CD4-positive, alpha-beta T cell treated with Interleukin-21 for 1 hour (primary cell): ENCODE measurements around the gene PTPRN2.
"Not testable (repeated sequence)": the region's sequence is repeated elsewhere in the genome, so short reads cannot be mapped to it uniquely, and the experiment has no call there.

Source experiments
- DNase-seq: peaks from one replicate; pipeline ENCODE4 v3.0.0-alpha.2; 2020

The PTPRN2 gene

DNA sequence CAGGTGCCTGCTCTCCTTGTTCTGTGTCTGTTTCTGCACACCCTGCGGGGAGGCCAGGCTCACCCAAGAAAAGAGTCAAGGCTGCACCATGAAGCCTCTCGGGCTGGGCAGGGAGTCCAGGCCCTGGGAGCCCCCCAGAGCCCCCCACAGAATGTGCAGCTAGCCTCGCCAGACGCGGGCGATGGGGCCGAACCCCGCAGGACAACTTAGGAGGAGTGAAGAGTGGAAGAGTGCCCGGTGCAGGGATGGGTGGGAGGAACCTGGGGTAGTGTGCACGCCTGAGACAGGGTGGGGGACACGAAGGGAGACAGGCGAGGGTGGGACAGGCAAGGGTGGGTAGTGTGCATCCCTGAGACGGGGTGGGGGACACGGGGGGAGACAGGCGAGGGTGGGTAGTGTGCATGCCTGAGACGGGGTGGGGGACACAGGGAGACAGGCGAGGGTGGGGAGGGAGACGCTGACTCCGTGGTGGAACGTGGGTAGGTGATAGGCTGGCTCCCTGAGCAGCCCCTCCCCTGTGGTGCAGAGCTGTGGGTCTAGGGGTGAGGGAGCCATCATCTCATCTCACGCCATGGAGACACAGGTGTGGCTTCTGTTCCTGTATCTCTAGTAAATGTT lies 635.5 kb downstream of the PTPRN2 start:
- DNase-seq: no peak

DNA sequence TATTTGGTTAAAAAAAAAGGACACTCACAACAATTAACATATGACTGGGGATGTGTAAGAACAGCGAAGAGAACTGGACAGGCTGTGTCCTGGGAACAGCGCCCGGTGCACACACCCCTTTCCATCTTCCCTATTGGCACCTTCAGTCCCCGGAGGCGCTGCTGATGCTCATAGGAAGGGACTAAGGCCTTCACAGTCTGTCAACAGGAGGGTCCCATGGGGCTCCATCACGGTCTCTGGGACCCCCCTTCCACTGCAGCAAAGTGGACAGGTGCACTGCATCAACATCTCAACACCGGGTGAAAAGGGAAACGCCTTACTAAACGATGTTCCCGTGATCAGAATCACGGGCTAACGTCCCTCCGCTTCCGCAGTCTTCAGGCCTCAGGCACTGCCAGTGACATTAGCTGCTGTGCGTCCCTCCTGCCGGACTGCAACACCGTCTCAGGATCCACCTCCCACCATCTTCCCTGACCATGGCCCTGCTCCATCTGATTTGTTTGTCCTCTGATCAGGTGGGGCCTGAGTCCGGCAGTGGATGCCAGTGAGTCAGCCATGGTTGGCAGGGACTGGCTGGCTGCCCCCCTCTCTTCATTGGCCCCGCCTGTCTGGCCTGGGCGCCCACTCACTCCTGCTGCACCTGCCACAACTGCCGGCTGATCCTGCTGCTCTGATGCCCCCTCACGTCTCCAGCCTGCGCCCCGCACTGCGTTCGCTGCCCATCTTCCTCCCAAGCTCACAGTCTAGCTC lies 636.1 kb downstream of the PTPRN2 start:
- DNase-seq: no peak

- DNase-seq: no peak
Observed at GRCh38 chr7:157949711-157950110, 637.9 kb downstream of the PTPRN2 start.

GRCh38 chr7:157947504-157947903 lies 640.1 kb downstream of the PTPRN2 start:
- DNase-seq: no peak

DNA sequence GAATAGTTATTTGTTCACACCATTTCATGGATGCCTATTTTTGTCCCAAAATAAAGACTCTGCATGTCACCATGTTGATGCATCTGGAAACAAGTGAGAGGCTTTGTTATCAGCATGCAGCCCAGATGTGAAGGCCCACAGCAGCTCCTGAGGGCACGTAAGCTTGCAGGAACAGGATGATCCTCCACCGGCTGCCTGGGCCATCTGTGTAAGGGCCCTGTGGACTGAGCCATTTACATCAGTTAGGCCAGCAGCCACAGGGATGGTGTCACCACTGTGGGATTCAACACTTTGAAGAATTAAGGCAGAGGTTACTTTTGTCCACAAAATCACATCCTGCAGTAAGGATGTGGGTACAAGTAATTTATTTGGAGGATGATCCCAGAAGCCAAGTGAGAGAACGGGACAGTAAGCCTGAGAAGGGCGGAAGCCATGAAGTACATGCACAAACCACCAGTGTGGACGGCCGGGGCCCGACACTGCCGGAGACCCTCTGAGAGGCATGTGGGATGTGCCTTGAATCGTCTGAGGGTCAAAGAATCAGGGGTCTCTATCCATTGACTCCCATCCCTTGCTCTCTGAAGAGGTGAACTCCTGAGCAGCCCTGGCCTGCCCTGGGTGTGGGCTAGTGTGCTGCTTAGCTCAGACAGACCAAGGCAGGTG lies 641.1 kb downstream of the PTPRN2 start:
- no peak for DNase-seq

DNA sequence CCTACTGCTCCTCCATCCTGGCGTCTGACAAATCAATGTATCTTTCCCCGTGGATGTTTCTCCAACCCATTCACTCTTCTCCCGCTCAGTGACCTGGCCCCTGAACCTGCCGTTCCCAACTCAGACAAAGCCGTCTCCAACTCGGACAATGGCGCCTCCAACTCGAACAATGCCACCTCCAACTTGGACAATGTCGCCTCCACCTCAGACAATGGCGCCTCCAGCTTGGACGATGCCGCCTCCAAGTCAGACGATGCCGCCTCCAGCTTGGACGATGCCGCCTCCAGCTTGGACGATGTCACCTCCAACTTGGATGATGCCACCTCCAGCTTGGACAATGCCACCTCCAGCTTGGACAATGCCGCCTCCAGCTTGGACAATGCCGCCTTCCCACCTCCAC lies 642.2 kb downstream of the PTPRN2 start:
- no peak for DNase-seq

- no peak for DNase-seq
Observed at GRCh38 chr7:157944734-157945291, 642.8 kb downstream of the PTPRN2 start.

DNA sequence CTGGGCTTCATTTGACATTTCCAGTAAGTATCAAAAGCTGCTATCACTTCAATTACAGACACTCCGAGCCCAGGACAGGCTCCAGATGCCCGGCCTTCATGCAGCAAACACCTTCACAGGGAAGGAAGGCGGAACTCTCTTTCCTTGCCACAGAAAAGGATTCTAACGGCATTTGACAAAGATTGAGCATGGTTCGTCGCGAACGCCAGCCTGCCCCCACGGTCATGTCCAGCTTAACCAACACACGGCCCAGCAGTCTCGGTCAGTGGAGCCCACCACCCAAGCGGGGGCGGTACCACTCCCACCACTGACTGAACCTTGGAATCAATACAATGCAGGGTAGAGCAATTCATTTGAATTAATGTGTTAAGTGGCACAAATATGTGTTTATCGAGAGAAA lies 643.6 kb downstream of the PTPRN2 start:
- DNase-seq: no peak

DNA sequence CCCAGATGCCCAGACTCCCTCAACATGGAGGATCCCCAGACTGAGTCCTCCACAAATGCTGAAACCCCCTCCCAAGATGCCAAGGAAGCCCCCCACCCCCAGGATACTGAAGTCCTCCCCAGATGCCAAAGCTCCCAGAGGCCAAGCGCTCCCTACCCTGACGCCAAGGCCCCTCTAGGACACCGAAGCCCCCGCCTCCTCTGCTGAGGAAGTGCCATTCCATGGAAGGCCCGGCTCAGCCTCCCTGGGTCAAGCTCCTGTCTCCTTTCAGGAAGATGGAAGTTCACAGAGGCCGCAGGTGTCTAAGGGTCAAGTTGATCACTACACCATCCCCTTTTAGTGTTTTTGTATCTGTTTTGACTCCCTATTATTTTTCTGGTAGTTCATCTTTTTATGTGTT lies 644.1 kb downstream of the PTPRN2 start:
- no peak for DNase-seq

DNA sequence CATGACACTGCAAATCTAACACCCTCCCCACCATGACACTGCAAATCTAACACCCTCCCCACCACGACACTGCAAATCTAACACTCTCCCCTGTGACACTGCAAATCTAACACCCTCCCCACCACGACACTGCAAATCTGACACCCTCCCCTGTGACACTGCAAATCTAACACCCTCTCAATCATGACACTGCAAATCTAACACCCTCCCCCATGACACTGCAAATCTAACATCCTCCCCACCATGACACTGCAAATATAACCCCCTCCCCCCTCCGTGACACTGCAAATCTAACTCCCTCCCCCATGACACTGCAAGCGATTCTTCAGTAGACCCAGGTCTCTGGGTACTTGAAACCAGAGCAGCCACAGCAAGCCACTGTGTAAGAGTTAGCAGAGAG lies 646.4 kb downstream of the PTPRN2 start:
- no peak for DNase-seq

DNA sequence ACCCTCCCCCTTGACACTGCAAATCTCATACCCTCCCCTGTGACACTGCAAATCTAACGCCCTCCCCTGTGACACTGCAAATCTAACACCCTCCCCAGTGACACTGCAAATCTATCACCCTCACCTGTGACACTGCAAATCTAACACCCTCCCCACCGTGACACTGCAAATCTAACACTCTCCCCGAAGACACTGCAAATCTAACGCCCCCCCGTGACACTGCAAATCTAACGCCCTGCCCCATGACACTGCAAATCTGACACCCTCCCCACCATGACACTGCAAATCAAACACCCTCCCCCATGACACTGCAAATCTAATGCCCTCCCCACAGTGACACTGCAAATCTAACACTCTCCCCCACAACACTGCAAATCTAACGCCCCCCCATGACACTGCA lies 647.1 kb downstream of the PTPRN2 start:
- no peak for DNase-seq

DNA sequence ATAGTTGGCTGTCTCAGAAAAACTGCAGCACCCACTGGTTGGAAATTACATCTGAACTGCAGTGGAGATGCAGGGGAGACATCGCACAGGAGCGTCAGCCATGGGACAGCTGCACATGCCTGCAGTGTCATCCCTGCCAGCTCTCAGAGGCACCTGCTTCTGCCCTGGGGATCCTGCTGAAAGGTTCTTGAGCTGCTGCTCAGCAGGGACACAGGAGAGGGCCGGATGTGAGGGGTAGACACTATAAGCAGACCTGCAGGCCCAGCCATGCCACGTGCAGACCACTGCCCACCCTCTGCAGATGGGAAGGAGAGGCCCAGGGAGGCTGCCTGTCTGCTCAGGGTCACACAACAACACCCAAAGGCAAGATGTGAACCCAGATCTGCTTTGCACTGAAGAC lies 649.4 kb downstream of the PTPRN2 start:
- DNase-seq: no peak

GRCh38 chr7:157937406-157937805 lies 650.2 kb downstream of the PTPRN2 start:
- no peak for DNase-seq

- no peak for DNase-seq
Observed at GRCh38 chr7:157936976-157937375, 650.6 kb downstream of the PTPRN2 start.

GRCh38 chr7:157935721-157936120 lies 651.9 kb downstream of the PTPRN2 start:
- DNase-seq: not testable (repeated sequence)

GRCh38 chr7:157933219-157934155 lies 654.1 kb downstream of the PTPRN2 start:
- DNase-seq: not testable (repeated sequence)

DNA sequence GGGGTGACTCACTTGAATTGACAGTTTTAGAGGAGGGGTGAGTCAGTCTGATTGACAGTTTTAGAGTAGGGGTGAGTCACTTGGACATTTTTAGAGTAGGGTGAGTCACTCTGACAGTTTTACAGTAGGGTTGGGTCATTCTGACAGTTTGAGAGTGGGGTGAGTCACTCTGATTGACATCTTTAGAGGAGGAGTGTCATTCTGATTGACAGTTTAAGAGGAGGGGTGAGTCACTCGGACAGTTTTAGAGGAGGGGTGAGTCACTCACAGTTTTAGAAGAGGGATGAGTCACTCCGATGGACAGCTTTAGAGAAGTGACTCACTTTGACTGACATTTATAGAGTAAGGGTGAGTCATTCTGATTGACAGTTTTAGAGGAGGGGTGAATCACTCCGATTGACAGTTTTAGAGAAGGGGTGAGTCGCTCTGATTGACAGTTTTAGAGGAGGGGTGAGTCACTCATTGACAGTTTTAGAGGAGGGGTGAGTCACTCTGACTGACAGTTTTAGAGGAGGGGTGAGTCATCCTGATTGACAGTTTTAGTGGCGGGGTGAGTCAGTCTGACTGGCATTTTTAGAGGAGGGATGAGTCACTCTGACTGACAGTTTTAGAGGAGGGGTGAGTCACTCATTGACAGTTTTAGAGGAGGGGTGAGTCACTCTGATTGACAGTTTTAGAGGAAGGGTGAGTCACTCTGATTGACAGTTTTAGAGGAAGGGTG lies 655.0 kb downstream of the PTPRN2 start:
- DNase-seq: no peak

- no peak for DNase-seq
Observed at GRCh38 chr7:157930926-157931466, 656.6 kb downstream of the PTPRN2 start.

DNA sequence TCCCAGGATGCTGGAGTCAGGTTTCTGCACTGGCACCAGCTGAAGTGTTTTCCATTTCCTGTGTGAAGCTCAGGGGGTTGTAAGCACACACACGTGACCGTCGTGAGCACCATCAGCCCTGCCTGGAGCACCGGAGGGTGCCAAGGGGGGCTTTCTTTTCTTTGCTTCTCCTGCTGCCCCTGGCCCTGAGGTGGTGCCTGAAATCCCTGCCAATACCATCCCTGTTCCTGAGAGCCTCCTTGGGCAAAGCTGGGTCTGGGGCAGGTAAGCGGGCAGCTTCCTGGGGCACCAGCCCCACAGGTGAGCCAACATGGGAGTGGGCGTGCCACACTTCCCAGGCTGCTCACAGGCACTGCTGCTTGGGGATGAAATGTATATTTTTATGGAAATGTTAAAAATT lies 657.2 kb downstream of the PTPRN2 start:
- DNase-seq: no peak

- DNase-seq: no peak
Observed at GRCh38 chr7:157929671-157930070, 658.0 kb downstream of the PTPRN2 start.

GRCh38 chr7:157928808-157929425 lies 658.7 kb downstream of the PTPRN2 start:
- DNase-seq: no peak
